GM18507 (cell line): ENCODE measurements around the gene RAB5B.

Experiments
- DNase-seq: peaks from one replicate; pipeline ENCODE4 v3.0.0; 2011; ENCODE audit warnings: low read depth; ENCODE audit not compliant: insufficient read length; ENCODE audit errors: extremely low spot score
- FAIRE-seq: peaks from 2 replicates; lab custom pipeline; 2011; peaks lifted over from hg19 to GRCh38; lab: Jason Lieb, UNC

RAB5B gene

GRCh38 chr12:55973599-55974307, at the start of gene RAB5B:
RAB5B (plus strand) TSS chr12:55974078; CDS start chr12:55986961, 12,883 bp downstream.
- FAIRE-seq = peak; percentile 100
- DNase-seq = peak; percentile 88

GRCh38 chr12:55925371-55925770, 48.5 kb upstream of the RAB5B start:
- no peak for FAIRE-seq
- DNase-seq = no peak

- DNase-seq (no peak), FAIRE-seq (no peak)
These were observed 47.8 kb upstream of the RAB5B start for GRCh38 chr12:55925870-55926737.

- FAIRE-seq = peak; percentile 86
- peak; percentile 88 for DNase-seq
These were observed 46.9 kb upstream of the RAB5B start for GRCh38 chr12:55926738-55927587.

GRCh38 chr12:55927588-55928502, 46.0 kb upstream of the RAB5B start, which contains the start of gene PYM1:
PYM1 (minus strand) TSS chr12:55927894; CDS start chr12:55927761, 133 bp downstream.
- peak; percentile 84 for FAIRE-seq
- DNase-seq = peak; percentile 47

GRCh38 chr12:55929306-55929791, 44.5 kb upstream of the RAB5B start:
- DNase-seq (peak; percentile 66), FAIRE-seq (peak; percentile 82)

GRCh38 chr12:55930771-55931316, 43.0 kb upstream of the RAB5B start, which contains the start of gene DGKA:
DGKA (plus strand) TSS chr12:55931162; CDS start chr12:55936504, 5,342 bp downstream.
- no peak for DNase-seq

GRCh38 chr12:55931317-55931779, 42.5 kb upstream of the RAB5B start:
- no peak for DNase-seq
- FAIRE-seq = no peak

More at GRCh38 chr12:55930771-55931316, 43.0 kb upstream of the RAB5B start, which contains the start of gene DGKA:
- peak; percentile 82 for FAIRE-seq

- no peak for DNase-seq
- no peak for FAIRE-seq
These were observed 41.9 kb upstream of the RAB5B start for GRCh38 chr12:55931780-55932550.

GRCh38 chr12:55932551-55932910, 41.3 kb upstream of the RAB5B start:
- DNase-seq (no peak), FAIRE-seq (peak; percentile 36)

GRCh38 chr12:55933169-55933798, 40.6 kb upstream of the RAB5B start:
- DNase-seq (no peak), FAIRE-seq (no peak)

GRCh38 chr12:55933799-55934742, 39.8 kb upstream of the RAB5B start:
- FAIRE-seq = no peak

GRCh38 chr12:55934773-55935172, 39.1 kb upstream of the RAB5B start:
- DNase-seq (no peak), FAIRE-seq (no peak)

More at GRCh38 chr12:55933799-55934742, 39.8 kb upstream of the RAB5B start:
- DNase-seq = no peak

- FAIRE-seq (no peak), DNase-seq (no peak)
These were observed 38.1 kb upstream of the RAB5B start for GRCh38 chr12:55935738-55936151.

- FAIRE-seq (no peak), DNase-seq (no peak)
These were observed 35.9 kb upstream of the RAB5B start for GRCh38 chr12:55937981-55938380.
